Neural progenitor cell (in vitro differentiated cells): ENCODE results near the gene CTNNA3.

Experiments
- EZH2 ChIP-seq: fragments of 200-600 bp; sonication (generic); IDR thresholded peaks from 2 replicates; pipeline ENCODE4 v1.6.1; 2017; ENCODE audit warnings: antibody characterized with exemption, mild to moderate bottlenecking, moderate library complexity
- TF ChIP-seq, protein P1 (sequence below): fragments of 200-600 bp; sonication (generic); IDR thresholded peaks from 2 replicates; pipeline ENCODE4 v1.5.1; 2017; ENCODE audit warnings: antibody characterized with exemption, mild to moderate bottlenecking

DNA sequence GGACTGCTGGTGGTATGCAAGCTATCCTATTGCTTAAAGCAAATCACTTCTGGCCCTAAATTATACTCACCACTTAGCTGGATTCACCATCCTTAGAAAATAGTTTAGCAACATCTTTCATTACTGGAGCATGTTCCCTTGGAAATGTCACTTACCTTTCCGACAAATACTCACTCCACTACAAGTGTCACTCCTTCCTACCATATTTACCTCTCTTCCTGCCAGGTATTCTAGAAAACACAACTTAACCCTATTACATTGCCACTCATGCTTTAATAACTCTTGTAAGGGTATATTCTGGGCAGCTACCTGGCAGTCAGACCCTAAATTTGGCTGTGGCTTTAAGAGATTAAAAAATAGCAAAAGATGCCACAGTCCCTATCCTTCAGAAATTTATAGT lies 37.5 kb upstream of the CTNNA3 start:
- TF ChIP-seq, protein P1, sequence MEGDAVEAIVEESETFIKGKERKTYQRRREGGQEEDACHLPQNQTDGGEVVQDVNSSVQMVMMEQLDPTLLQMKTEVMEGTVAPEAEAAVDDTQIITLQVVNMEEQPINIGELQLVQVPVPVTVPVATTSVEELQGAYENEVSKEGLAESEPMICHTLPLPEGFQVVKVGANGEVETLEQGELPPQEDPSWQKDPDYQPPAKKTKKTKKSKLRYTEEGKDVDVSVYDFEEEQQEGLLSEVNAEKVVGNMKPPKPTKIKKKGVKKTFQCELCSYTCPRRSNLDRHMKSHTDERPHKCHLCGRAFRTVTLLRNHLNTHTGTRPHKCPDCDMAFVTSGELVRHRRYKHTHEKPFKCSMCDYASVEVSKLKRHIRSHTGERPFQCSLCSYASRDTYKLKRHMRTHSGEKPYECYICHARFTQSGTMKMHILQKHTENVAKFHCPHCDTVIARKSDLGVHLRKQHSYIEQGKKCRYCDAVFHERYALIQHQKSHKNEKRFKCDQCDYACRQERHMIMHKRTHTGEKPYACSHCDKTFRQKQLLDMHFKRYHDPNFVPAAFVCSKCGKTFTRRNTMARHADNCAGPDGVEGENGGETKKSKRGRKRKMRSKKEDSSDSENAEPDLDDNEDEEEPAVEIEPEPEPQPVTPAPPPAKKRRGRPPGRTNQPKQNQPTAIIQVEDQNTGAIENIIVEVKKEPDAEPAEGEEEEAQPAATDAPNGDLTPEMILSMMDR = no peak
- no peak for TF ChIP-seq EZH2
